Uterus (tissue), 2 donors: ENCODE results near the gene FZD1.

ENCODE experiments used
- CTCF ChIP-seq, 4 experiments: fragments of 200-600 bp in 2 of 4; fragments of 450-650 bp in 2 of 4; sonication (generic) in 2 of 4; IDR thresholded peaks; one replicate each; pipeline ENCODE4 v1.5.1; 2016 to 2019; ENCODE audit warnings: antibody characterized with exemption in 4 of 4, mild to moderate bottlenecking in 2 of 4, moderate library complexity in 1 of 4
- POLR2A ChIP-seq, 2 donors: fragments of 450-650 bp; IDR thresholded peaks; one replicate each; pipeline ENCODE4 v1.6.1; 2016; ENCODE audit warnings: antibody characterized with exemption in 2 of 2, mild to moderate bottlenecking in 1 of 2, moderate library complexity in 1 of 2

- no peak for TF ChIP-seq POLR2A (IDR thresholded peaks at IDR 0.05)
- no peak for TF ChIP-seq CTCF (IDR thresholded peaks at IDR 0.05)
Observed at GRCh38 chr7:91280604-91281003, 16.4 kb downstream of the FZD1 start.
